Measurements from ENCODE around the gene TBXAS1. TPM values are rescaled to one million over a fixed set of nuclear protein-coding genes. Genes with fewer than 3 reads are reported as not detected.

The TBXAS1 gene
- total RNA-seq, 2 experiments from 2014 or later = 5.5 to 6.0 TPM

DNA sequence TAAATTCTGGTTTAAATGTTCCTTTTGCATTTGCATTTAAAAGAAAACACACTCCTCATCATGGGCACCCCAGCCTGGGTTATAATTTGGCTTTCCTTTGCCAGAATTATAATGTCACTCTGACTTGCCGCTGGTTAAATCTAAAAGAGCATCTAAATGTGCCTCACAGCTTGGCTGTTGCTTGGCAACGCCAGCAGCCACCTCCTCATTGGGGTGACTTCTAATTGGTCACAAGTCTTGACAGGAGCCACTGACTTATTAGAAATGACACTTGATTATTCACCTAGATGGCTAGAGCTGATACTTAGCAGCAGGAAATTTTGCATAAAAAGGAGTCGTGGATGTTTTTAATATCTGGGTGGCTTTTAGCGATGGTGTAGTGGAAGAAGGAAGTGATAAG lies 114.3 kb downstream of the TBXAS1 start:
- TF ChIP-seq, protein P1, sequence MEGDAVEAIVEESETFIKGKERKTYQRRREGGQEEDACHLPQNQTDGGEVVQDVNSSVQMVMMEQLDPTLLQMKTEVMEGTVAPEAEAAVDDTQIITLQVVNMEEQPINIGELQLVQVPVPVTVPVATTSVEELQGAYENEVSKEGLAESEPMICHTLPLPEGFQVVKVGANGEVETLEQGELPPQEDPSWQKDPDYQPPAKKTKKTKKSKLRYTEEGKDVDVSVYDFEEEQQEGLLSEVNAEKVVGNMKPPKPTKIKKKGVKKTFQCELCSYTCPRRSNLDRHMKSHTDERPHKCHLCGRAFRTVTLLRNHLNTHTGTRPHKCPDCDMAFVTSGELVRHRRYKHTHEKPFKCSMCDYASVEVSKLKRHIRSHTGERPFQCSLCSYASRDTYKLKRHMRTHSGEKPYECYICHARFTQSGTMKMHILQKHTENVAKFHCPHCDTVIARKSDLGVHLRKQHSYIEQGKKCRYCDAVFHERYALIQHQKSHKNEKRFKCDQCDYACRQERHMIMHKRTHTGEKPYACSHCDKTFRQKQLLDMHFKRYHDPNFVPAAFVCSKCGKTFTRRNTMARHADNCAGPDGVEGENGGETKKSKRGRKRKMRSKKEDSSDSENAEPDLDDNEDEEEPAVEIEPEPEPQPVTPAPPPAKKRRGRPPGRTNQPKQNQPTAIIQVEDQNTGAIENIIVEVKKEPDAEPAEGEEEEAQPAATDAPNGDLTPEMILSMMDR (IDR thresholded peaks at IDR 0.05) = no peak
- no peaks in the 10 kb centered on the region for H3K4me1 Mint-ChIP-seq (ENCODE audit: low read depth)
- H3K9me3 Mint-ChIP-seq = peaks cover 7% of the 10 kb centered on the region
- Histone ChIP-seq H3K4me3 (ENCODE audit: low read length) (no peak overlapping the region), H3K4me1 (ENCODE audit: insufficient read depth, low read length) (no peaks in the 10 kb centered on the region), H3K36me3 (ENCODE audit: insufficient read depth, low read length) (no peaks in the 10 kb centered on the region), H3K27ac (ENCODE audit: low read depth in 1 of 2, low read length in 2 of 2) (no peak overlapping the region), H3K27me3 (ENCODE audit: control insufficient read depth in 1 of 2, insufficient read depth in 2 of 2, low read length in 2 of 2) (no peaks in the 10 kb centered on the region), H3K9me3 (ENCODE audit: control insufficient read depth in 1 of 2, insufficient read depth in 1 of 2, low read length in 2 of 2) (peaks cover 10 to 11% of the 10 kb centered on the region in 2 experiments)
- H3K36me3 Mint-ChIP-seq (ENCODE audit: low read depth) = peaks cover 27% of the 10 kb centered on the region
- CTCF ChIA-PET = no interaction called here
- ATAC-seq (ENCODE audit: poor library complexity) (no peak), DNase-seq (no peak)
- no peaks in the 10 kb centered on the region for H3K27me3 Mint-ChIP-seq
- intact Hi-C loops (cut with DNase I, micrococcal nuclease) = no loop called here
- H3K4me3 Mint-ChIP-seq = no peak overlapping the region
- POLR2A ChIA-PET = no interaction called here
- H3K27ac Mint-ChIP-seq = no peak overlapping the region

DNA sequence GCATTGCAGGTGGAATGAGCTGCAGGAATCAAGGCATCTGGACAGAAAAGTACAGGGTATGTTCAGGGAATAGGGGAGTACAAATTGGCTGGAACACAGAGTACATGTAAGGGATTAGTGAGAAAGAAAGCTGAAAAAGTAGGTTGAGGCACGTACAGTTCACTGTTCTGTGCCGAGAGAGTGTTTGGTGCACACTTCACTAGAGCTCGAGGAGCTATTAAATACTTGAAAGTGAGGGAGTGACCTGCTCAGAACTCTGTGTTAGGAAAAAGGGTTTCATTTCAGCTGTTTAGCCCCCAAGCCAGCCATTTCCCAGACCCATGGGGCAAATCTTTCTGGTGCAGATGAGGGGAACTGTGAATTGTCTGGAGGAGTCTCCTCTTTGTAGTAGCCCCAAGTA lies 115.2 kb downstream of the TBXAS1 start:
- TF ChIP-seq, protein P1 (IDR thresholded peaks at IDR 0.05) = no peak
- Histone ChIP-seq H3K4me1 (ENCODE audit: insufficient read depth, low read length) (no peaks in the 10 kb centered on the region), H3K27me3 (ENCODE audit: control insufficient read depth in 1 of 2, insufficient read depth in 2 of 2, low read length in 2 of 2) (no peaks in the 10 kb centered on the region), H3K36me3 (ENCODE audit: insufficient read depth, low read length) (no peaks in the 10 kb centered on the region), H3K4me3 (ENCODE audit: low read length) (no peak overlapping the region), H3K27ac (ENCODE audit: low read depth in 1 of 2, low read length in 2 of 2) (no peak overlapping the region), H3K9me3 (ENCODE audit: control insufficient read depth in 1 of 2, insufficient read depth in 1 of 2, low read length in 2 of 2) (peaks cover 10 to 11% of the 10 kb centered on the region in 2 experiments)
- Mint-ChIP-seq H3K27ac (no peak overlapping the region), H3K27me3 (no peaks in the 10 kb centered on the region), H3K9me3 (peaks cover 7% of the 10 kb centered on the region), H3K4me1 (ENCODE audit: low read depth) (no peaks in the 10 kb centered on the region), H3K4me3 (no peak overlapping the region), H3K36me3 (ENCODE audit: low read depth) (peaks cover 27% of the 10 kb centered on the region)
- intact Hi-C loops (cut with DNase I, micrococcal nuclease) = no loop called here
- POLR2A ChIA-PET = no interaction called here
- ATAC-seq (ENCODE audit: poor library complexity) (no peak), DNase-seq (no peak)
- CTCF ChIA-PET = no interaction called here

DNA sequence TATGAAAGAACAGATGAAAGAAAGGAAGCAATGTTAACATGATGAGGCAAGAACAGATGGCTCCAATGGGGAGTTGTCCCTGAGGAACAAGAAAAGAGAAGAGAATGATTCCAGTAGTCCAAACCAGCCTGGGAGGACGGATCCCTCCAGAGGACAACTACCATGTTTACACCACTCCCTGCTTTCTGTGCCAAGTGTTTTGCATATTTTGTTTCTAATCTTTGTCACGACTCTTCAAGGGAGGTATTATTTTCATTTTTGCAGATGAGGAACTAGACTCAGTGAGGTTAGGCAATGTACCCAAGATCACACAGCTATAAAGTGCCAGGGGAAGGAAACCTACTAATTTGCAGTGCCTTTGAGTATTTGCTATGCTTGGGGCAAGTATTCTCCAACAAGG lies 117.5 kb downstream of the TBXAS1 start:
- POLR2A ChIA-PET = no interaction called here

More for the DNA sequence above, 117.5 kb downstream of the TBXAS1 start:
- Mint-ChIP-seq H3K27ac (no peak overlapping the region), H3K4me1 (ENCODE audit: low read depth) (no peaks in the 10 kb centered on the region), H3K4me3 (no peak overlapping the region), H3K9me3 (peaks cover 7% of the 10 kb centered on the region), H3K36me3 (ENCODE audit: low read depth) (peaks cover 22% of the 10 kb centered on the region), H3K27me3 (no peaks in the 10 kb centered on the region)
- Histone ChIP-seq H3K9me3 (ENCODE audit: control insufficient read depth in 1 of 2, insufficient read depth in 1 of 2, low read length in 2 of 2) (peaks cover 10 to 11% of the 10 kb centered on the region in 2 experiments), H3K27ac (ENCODE audit: low read depth in 1 of 2, low read length in 2 of 2) (no peak overlapping the region), H3K4me3 (ENCODE audit: low read length) (no peak overlapping the region), H3K36me3 (ENCODE audit: insufficient read depth, low read length) (no peaks in the 10 kb centered on the region), H3K27me3 (ENCODE audit: control insufficient read depth in 1 of 2, insufficient read depth in 2 of 2, low read length in 2 of 2) (no peaks in the 10 kb centered on the region), H3K4me1 (ENCODE audit: insufficient read depth, low read length) (no peaks in the 10 kb centered on the region)
- intact Hi-C loops (cut with DNase I, micrococcal nuclease) = no loop called here
- no peak for DNase-seq
- TF ChIP-seq, protein P1 (IDR thresholded peaks at IDR 0.05) = no peak
- CTCF ChIA-PET = interaction anchor here (1.1 kb wide), 1 partner anchor 301 kb away, joined by 3 read pairs; no protein-coding TSS in a partner anchor
- ATAC-seq (ENCODE audit: poor library complexity) = no peak
